Left lobe of liver (tissue), 2 donors: Measurements from ENCODE around the gene KHDRBS2. TPM values are rescaled to one million over a fixed set of nuclear protein-coding genes. Genes with fewer than 3 reads are reported as not detected.
A peak's percentile ranks its signal among the peaks of the same experiment; 100 is the strongest.

Experiments
- ATAC-seq: fragments of 200-7000 bp; cut with Tn5 transposase; one replicate; pipeline ENCODE4 v1.9.1; 2020; ENCODE audit warnings: mild to moderate bottlenecking, moderate library complexity
- DNase-seq: peaks from one replicate; pipeline ENCODE4 v3.0.0-alpha.2; 2020; ENCODE audit warnings: low spot score
- total RNA-seq: library from RNA; stranded (reverse); gene quantifications from one replicate; pipeline ENCODE4 v1.2.1, GENCODE V29; 2021
- donor health status: DM: no; HTN: no; CAD: no; lungs with moderate emphysema.
- donor health status: DM: no; HTN: yes; CAD: no.

KHDRBS2 gene
- total RNA-seq, 1 donor from 2014 or later = not detected

- DNase-seq = no peak
- no peak for ATAC-seq
Observed at GRCh38 chr6:62192593-62192992, 93.4 kb downstream of the KHDRBS2 start.

- no peak for DNase-seq
- no peak for ATAC-seq
Observed at GRCh38 chr6:62175195-62175594, 110.8 kb downstream of the KHDRBS2 start.

GRCh38 chr6:62174548-62174947, 111.5 kb downstream of the KHDRBS2 start:
- ATAC-seq (no peak), DNase-seq (no peak)

- ATAC-seq (no peak), DNase-seq (no peak)
Observed at GRCh38 chr6:62167736-62168135, 118.3 kb downstream of the KHDRBS2 start.

GRCh38 chr6:62162858-62163257, 123.2 kb downstream of the KHDRBS2 start:
- no peak for DNase-seq
- no peak for ATAC-seq

GRCh38 chr6:62152796-62153195, 133.2 kb downstream of the KHDRBS2 start:
- DNase-seq (no peak), ATAC-seq (no peak)

GRCh38 chr6:62150048-62150663, 135.9 kb downstream of the KHDRBS2 start:
- ATAC-seq = peak; percentile 90
- DNase-seq = no peak

GRCh38 chr6:62146954-62147853, 138.8 kb downstream of the KHDRBS2 start:
- ATAC-seq (no peak), DNase-seq (no peak)

GRCh38 chr6:62129127-62129526, 156.9 kb downstream of the KHDRBS2 start:
- DNase-seq = no peak
- ATAC-seq = no peak

- DNase-seq (no peak), ATAC-seq (no peak)
Observed at GRCh38 chr6:62119401-62119800, 166.6 kb downstream of the KHDRBS2 start.

GRCh38 chr6:62103186-62103859, 182.7 kb downstream of the KHDRBS2 start:
- DNase-seq = no peak
- ATAC-seq = no peak

GRCh38 chr6:62102387-62102786, 183.6 kb downstream of the KHDRBS2 start:
- DNase-seq (no peak), ATAC-seq (no peak)

GRCh38 chr6:62090442-62091229, 195.4 kb downstream of the KHDRBS2 start:
- DNase-seq (no peak), ATAC-seq (no peak)

- no peak for DNase-seq
- no peak for ATAC-seq
Observed at GRCh38 chr6:62089781-62090180, 196.2 kb downstream of the KHDRBS2 start.

- ATAC-seq (no peak), DNase-seq (no peak)
Observed at GRCh38 chr6:62086047-62086446, 200.0 kb downstream of the KHDRBS2 start.

GRCh38 chr6:62075869-62076268, 210.2 kb downstream of the KHDRBS2 start:
- DNase-seq (no peak), ATAC-seq (no peak)

GRCh38 chr6:62059901-62060300, 226.1 kb downstream of the KHDRBS2 start:
- DNase-seq = no peak
- no peak for ATAC-seq

- ATAC-seq (no peak), DNase-seq (no peak)
Observed at GRCh38 chr6:62057300-62057699, 228.7 kb downstream of the KHDRBS2 start.

- no peak for ATAC-seq
Observed at GRCh38 chr6:62045502-62045901, 240.5 kb downstream of the KHDRBS2 start.

GRCh38 chr6:62043084-62043483, 242.9 kb downstream of the KHDRBS2 start:
- no peak for DNase-seq

More at GRCh38 chr6:62045502-62045901, 240.5 kb downstream of the KHDRBS2 start:
- DNase-seq = no peak

GRCh38 chr6:62042429-62042828, 243.6 kb downstream of the KHDRBS2 start:
- DNase-seq (no peak), ATAC-seq (no peak)

More at GRCh38 chr6:62043084-62043483, 242.9 kb downstream of the KHDRBS2 start:
- ATAC-seq = no peak
